ENCODE results near the gene TOR4A. TPM values are rescaled to one million over a fixed set of nuclear protein-coding genes. Genes with fewer than 3 reads are reported as not detected.

The TOR4A gene
- total and polyA plus RNA-seq, 10 of the 15 experiments (the other 5 are each of a cell fraction or from before 2014, with no cell fraction given): 2.0 to 19.9 (median 3.7) TPM

- H3K9ac ChIP-seq (ENCODE audit: control insufficient read depth, insufficient read depth, low read length): no peak overlapping the region
- RAD21 ChIA-PET (ENCODE audit: unreplicated experiment): interaction anchor here (1.0 to 3.5 kb wide), 2 partner anchors 13 to 38 kb away, joined by 3 to 20 read pairs; partner anchors contain the start of gene NRARP
- H3K4me2 ChIP-seq (ENCODE audit: control insufficient read depth, insufficient read depth): no peak overlapping the region
- SMC1A ChIA-PET (ENCODE audit: uncharacterized antibody, unreplicated experiment): interaction anchor here (1.8 kb wide), 1 partner anchor 12 kb away, joined by 8 read pairs; the partner anchor contains the start of gene NRARP
- CTCF ChIA-PET: no interaction called here
- no peaks in the 10 kb centered on the region for H3K9me3 ChIP-seq (replicated peaks; ENCODE audit: control insufficient read depth, insufficient read depth, low read length)
- TF ChIP-seq HCFC1 (IDR thresholded peaks at IDR 0.05; ENCODE audit: low read length): no peak
- no peak for TF ChIP-seq E2F4 (IDR thresholded peaks at IDR 0.05; ENCODE audit: low read depth, low read length)
- no peak for TF ChIP-seq RBBP5 (conservative IDR thresholded peaks at IDR 0.05)
- TF ChIP-seq ZNF687 (IDR thresholded peaks at IDR 0.05): no peak
- no peak for TF ChIP-seq BMI1 (IDR thresholded peaks at IDR 0.05; ENCODE audit: borderline replicate concordance)
- TF ChIP-seq WRNIP1 (IDR thresholded peaks at IDR 0.05; ENCODE audit: borderline replicate concordance, low read depth, low read length): no peak
- no peak for TF ChIP-seq ZBTB4 (CRISPR knock-in tag; IDR thresholded peaks at IDR 0.05)
- TF ChIP-seq EP300 (IDR thresholded peaks at IDR 0.05; ENCODE audit: borderline replicate concordance in 1 of 2, control insufficient read depth in 1 of 2, low read depth in 2 of 2, low read length in 2 of 2): no peak
- H3K27me3 ChIP-seq (replicated peaks in 1 of 2; ENCODE audit: control insufficient read depth in 2 of 2, insufficient read depth in 2 of 2, low read length in 1 of 2): no peaks in the 10 kb centered on the region
- 82% methylated on average over 36 of the region's 42 CpGs for WGBS (ENCODE audit: insufficient coverage, insufficient replicate concordance, low lambda C conversion rate, missing lambda C conversion rate)
- H3K4me1 ChIP-seq (ENCODE audit: control insufficient read depth, insufficient read depth, low read length): no peaks in the 10 kb centered on the region
- no TSS peak for BruUV-seq (replicated peaks)
- no peak for DNase-seq (ENCODE audit: low read depth, low spot score)
- no peak overlapping the region for H2AFZ ChIP-seq (ENCODE audit: control insufficient read depth, low read depth, low read length)
- no peaks in the 10 kb centered on the region for H3K36me3 ChIP-seq (ENCODE audit: control insufficient read depth in 2 of 2, insufficient read depth in 2 of 2, low read length in 1 of 2)
- H3K4me3 ChIP-seq: no peak overlapping the region
- no peak for FAIRE-seq
- H3K27ac ChIP-seq (ENCODE audit: control insufficient read depth, insufficient read depth): no peak overlapping the region
- in situ Hi-C loops (cut with MboI) (no loop called here), intact Hi-C loops (cut with micrococcal nuclease; ENCODE audit: unreplicated experiment) (no loop called here)
- no peak for ATAC-seq
- H4K20me1 ChIP-seq (ENCODE audit: control insufficient read depth, insufficient read depth): no peaks in the 10 kb centered on the region
- no peaks in the 10 kb centered on the region for H3K79me2 ChIP-seq (ENCODE audit: control insufficient read depth, insufficient read depth, low read length)
- POLR2A ChIA-PET: interaction anchor here (0.5 to 2.0 kb wide), 3 partner anchors 11 to 230 kb away, joined by 3 to 9 read pairs (median 9); partner anchors contain the start of gene TUBB4B
Observed at GRCh38 chr9:137314561-137315560, 37.3 kb downstream of the TOR4A start.

Data from GM12878 (cell line).